ENCODE data around the gene SPRR5. TPM values are rescaled to one million over a fixed set of nuclear protein-coding genes. Genes with fewer than 3 reads are reported as not detected.

Gene SPRR5
- total RNA-seq, 2 donors from 2014 or later = not detected

- TF ChIP-seq, protein P1, sequence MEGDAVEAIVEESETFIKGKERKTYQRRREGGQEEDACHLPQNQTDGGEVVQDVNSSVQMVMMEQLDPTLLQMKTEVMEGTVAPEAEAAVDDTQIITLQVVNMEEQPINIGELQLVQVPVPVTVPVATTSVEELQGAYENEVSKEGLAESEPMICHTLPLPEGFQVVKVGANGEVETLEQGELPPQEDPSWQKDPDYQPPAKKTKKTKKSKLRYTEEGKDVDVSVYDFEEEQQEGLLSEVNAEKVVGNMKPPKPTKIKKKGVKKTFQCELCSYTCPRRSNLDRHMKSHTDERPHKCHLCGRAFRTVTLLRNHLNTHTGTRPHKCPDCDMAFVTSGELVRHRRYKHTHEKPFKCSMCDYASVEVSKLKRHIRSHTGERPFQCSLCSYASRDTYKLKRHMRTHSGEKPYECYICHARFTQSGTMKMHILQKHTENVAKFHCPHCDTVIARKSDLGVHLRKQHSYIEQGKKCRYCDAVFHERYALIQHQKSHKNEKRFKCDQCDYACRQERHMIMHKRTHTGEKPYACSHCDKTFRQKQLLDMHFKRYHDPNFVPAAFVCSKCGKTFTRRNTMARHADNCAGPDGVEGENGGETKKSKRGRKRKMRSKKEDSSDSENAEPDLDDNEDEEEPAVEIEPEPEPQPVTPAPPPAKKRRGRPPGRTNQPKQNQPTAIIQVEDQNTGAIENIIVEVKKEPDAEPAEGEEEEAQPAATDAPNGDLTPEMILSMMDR (IDR thresholded peaks at IDR 0.05) = no peak
- no peaks in the 10 kb centered on the region for H3K27me3 ChIP-seq
Measured at GRCh38 chr1:152904688-152905440, 42.1 kb upstream of the SPRR5 start.

DNA sequence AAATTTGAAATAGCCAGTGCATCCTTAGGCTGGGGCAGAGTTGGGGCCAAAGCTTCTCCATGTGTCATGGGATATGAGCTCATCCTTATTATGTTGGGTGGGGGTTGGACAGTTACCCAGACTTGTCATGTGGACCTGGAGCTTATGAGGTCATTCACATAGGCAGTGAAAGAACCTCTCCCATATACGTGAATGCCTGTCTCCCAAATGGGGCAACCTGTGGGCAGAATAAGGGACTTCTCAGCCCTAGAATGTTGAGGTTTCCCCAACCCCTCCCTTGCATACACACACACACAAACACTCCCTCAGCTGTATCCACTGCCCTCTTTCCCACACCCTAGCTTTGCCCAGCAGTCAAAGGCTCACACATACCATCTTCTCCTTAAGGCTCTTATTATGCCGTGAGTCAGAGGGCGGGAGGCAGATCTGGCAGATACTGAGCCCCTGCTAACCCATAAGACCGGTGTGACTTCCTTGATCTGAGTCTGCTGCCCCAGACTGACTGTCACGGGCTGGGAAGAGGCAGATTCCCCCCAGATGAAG lies 40.9 kb upstream of the SPRR5 start:
- H3K27ac ChIP-seq = no peak overlapping the region
- no peaks in the 10 kb centered on the region for H3K9me3 ChIP-seq
- TF ChIP-seq, protein P1 (IDR thresholded peaks at IDR 0.05) = no peak
- no peaks in the 10 kb centered on the region for H3K36me3 ChIP-seq
- H3K4me3 ChIP-seq = no peak overlapping the region
- DNase-seq (ENCODE audit: low spot score) = no peak
- H3K4me1 ChIP-seq = no peaks in the 10 kb centered on the region
- H3K27me3 ChIP-seq = no peaks in the 10 kb centered on the region

More at GRCh38 chr1:152904688-152905440, 42.1 kb upstream of the SPRR5 start:
- no peaks in the 10 kb centered on the region for H3K36me3 ChIP-seq
- no peaks in the 10 kb centered on the region for H3K4me1 ChIP-seq
- H3K27ac ChIP-seq = no peak overlapping the region
- H3K9me3 ChIP-seq = no peaks in the 10 kb centered on the region
- no peak overlapping the region for H3K4me3 ChIP-seq
- no peak for DNase-seq (ENCODE audit: low spot score)

- Histone ChIP-seq H3K27me3 (no peaks in the 10 kb centered on the region), H3K9me3 (no peaks in the 10 kb centered on the region), H3K4me3 (no peak within 1 kb of the TSS), H3K4me1 (no peaks in the 10 kb centered on the region), H3K27ac (no peak within 1 kb of the TSS), H3K36me3 (no peaks in the 10 kb centered on the region)
- DNase-seq (ENCODE audit: low spot score) = no peak
- TF ChIP-seq, protein P1 (IDR thresholded peaks at IDR 0.05) = no peak
Measured at GRCh38 chr1:152907686-152908601, 39.1 kb upstream of the SPRR5 start, which contains the start of gene IVL. TSS of gene IVL (plus strand) at chr1:152908546. CDS start at chr1:152909798, 1,252 bp downstream.

- no peaks in the 10 kb centered on the region for H3K36me3 ChIP-seq
- H3K4me1 ChIP-seq = no peaks in the 10 kb centered on the region
- H3K4me3 ChIP-seq = no peak overlapping the region
- no peak overlapping the region for H3K27ac ChIP-seq
- TF ChIP-seq, protein P1 (IDR thresholded peaks at IDR 0.05) = no peak
- DNase-seq (ENCODE audit: low spot score) = no peak
- no peaks in the 10 kb centered on the region for H3K9me3 ChIP-seq
- no peaks in the 10 kb centered on the region for H3K27me3 ChIP-seq
Measured at GRCh38 chr1:152909206-152909605, 37.8 kb upstream of the SPRR5 start.

DNA sequence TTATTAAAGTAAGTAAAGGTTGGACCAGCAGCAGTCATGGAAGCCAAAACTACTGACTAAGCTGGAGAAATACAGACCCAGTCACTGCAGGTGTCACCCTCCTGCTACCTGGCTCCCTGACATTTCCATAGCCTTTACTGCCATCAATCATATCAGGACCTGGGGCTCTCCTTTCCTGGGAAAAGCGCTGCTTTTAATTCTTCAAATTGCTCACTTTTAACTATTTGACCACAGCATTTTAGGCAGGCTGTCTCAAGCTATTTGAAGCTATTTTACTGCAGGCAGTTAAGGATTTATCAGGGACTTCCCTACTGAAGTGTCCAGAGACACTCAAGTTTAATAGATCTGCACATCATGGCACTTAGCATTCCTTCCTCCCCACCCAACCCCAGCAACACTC lies 34.5 kb upstream of the SPRR5 start:
- H3K9me3 ChIP-seq = no peaks in the 10 kb centered on the region
- H3K27ac ChIP-seq = no peak overlapping the region
- no peaks in the 10 kb centered on the region for H3K4me1 ChIP-seq
- DNase-seq (ENCODE audit: low spot score) = no peak
- H3K27me3 ChIP-seq = no peaks in the 10 kb centered on the region
- no peak overlapping the region for H3K4me3 ChIP-seq
- no peaks in the 10 kb centered on the region for H3K36me3 ChIP-seq
- TF ChIP-seq, protein P1 (IDR thresholded peaks at IDR 0.05) = no peak

All from right atrium auricular region (tissue), 2 donors.